ENCODE measurements around the gene ODF2L. TPM values are rescaled to one million over a fixed set of nuclear protein-coding genes. Genes with fewer than 3 reads are reported as not detected.
A peak's percentile ranks its signal among the peaks of the same experiment; 100 is the strongest.

ODF2L gene
- total and polyA plus RNA-seq, 9 of the 15 experiments (the other 6 are each of a cell fraction or from before 2014, with no cell fraction given), result 2.2 to 6.0 (median 4.7) TPM

GRCh38 chr1:86382878-86383277, 13.2 kb downstream of the ODF2L start:
- Histone ChIP-seq H3K36me3 (ENCODE audit: control insufficient read depth, insufficient read depth, low read length) (no peaks in the 10 kb centered on the region), H2AFZ (ENCODE audit: low read depth, low read length) (no peak overlapping the region), H3K27me3 (ENCODE audit: control insufficient read depth in 2 of 2, insufficient read depth in 2 of 2, low read length in 2 of 2) (no peaks in the 10 kb centered on the region), H4K20me1 (replicated peaks; ENCODE audit: control insufficient read depth, insufficient read depth, low read length) (no peaks in the 10 kb centered on the region), H3K4me2 (ENCODE audit: insufficient read depth, low read length) (no peak overlapping the region), H3K79me2 (ENCODE audit: control insufficient read depth, insufficient read depth, low read length) (no peaks in the 10 kb centered on the region), H3K9ac (ENCODE audit: insufficient read depth in 1 of 2, low read depth in 2 of 2, low read length in 2 of 2) (no peak overlapping the region), H3K4me1 (replicated peaks in 1 of 2; ENCODE audit: control insufficient read depth in 2 of 2, insufficient read depth in 2 of 2, low read length in 2 of 2) (no peaks in the 10 kb centered on the region), H3K4me3 (no peak overlapping the region), H3K27ac (ENCODE audit: extremely low read depth, low read depth, low read length) (no peak overlapping the region), H3K9me1 (ENCODE audit: control insufficient read depth, insufficient read depth, low read length) (no peaks in the 10 kb centered on the region), H3K9me3 (replicated peaks; ENCODE audit: control insufficient read depth, insufficient read depth, low read depth, low read length) (no peaks in the 10 kb centered on the region)
- WGBS (ENCODE audit: insufficient coverage, low coverage, missing lambda C conversion rate), result 55% methylated on average over 1 of the region's 1 CpG
- CTCF ChIA-PET (ENCODE audit: low intra/inter-chr PET ratio), result interaction anchor here (3.3 kb wide), 1 partner anchor 118 kb away, joined by 29 read pairs; no protein-coding TSS in a partner anchor
- no TSS peak for BruUV-seq (replicated peaks)
- DNase-seq (ENCODE audit: extremely low read depth in 1 of 4, low spot score in 3 of 4) (no peak), ATAC-seq (no peak), FAIRE-seq (no peak)
- in situ Hi-C loops (cut with MboI) (no loop called here), intact Hi-C loops (cut with micrococcal nuclease) (loop anchor here (5.0 to 10.0 kb wide), 2 partner anchors 302 to 359 kb away; no protein-coding TSS in a partner anchor)
- no peak for TF ChIP-seq SMARCE1 (IDR thresholded peaks at IDR 0.05)
- POLR2A ChIA-PET, result no interaction called here

- intact Hi-C loops (cut with micrococcal nuclease), result loop anchor here (2.0 to 10.0 kb wide), 4 partner anchors 120 to 361 kb away; no protein-coding TSS in a partner anchor
- Histone ChIP-seq H3K4me2 (ENCODE audit: insufficient read depth, low read length) (no peak overlapping the region), H3K27me3 (ENCODE audit: control insufficient read depth in 2 of 2, insufficient read depth in 2 of 2, low read length in 2 of 2) (no peaks in the 10 kb centered on the region), H3K27ac (ENCODE audit: extremely low read depth, low read depth, low read length) (no peak overlapping the region), H2AFZ (ENCODE audit: low read depth, low read length) (no peak overlapping the region), H3K79me2 (ENCODE audit: control insufficient read depth, insufficient read depth, low read length) (no peaks in the 10 kb centered on the region), H3K36me3 (ENCODE audit: control insufficient read depth, insufficient read depth, low read length) (no peaks in the 10 kb centered on the region), H3K9me1 (ENCODE audit: control insufficient read depth, insufficient read depth, low read length) (no peaks in the 10 kb centered on the region), H3K9ac (ENCODE audit: insufficient read depth in 1 of 2, low read depth in 2 of 2, low read length in 2 of 2) (no peak overlapping the region), H3K4me1 (replicated peaks in 1 of 2; ENCODE audit: control insufficient read depth in 2 of 2, insufficient read depth in 2 of 2, low read length in 2 of 2) (no peaks in the 10 kb centered on the region), H4K20me1 (replicated peaks; ENCODE audit: control insufficient read depth, insufficient read depth, low read length) (no peaks in the 10 kb centered on the region), H3K4me3 (no peak overlapping the region), H3K9me3 (replicated peaks; ENCODE audit: control insufficient read depth, insufficient read depth, low read depth, low read length) (no peaks in the 10 kb centered on the region; the same call in 1 of the 2 replicates)
- TF ChIP-seq HCFC1 (IDR thresholded peaks at IDR 0.05; ENCODE audit: low read depth, low read length), result no peak
- TF ChIP-seq GATAD2B (IDR thresholded peaks at IDR 0.05; ENCODE audit: borderline replicate concordance), result no peak
- TF ChIP-seq ZNF764 (CRISPR knock-in tag; IDR thresholded peaks at IDR 0.05; ENCODE audit: low read depth), result no peak
- TF ChIP-seq NCOR1 (IDR thresholded peaks at IDR 0.05), result no peak
- no peak for TF ChIP-seq ZNF134 (CRISPR knock-in tag; conservative IDR thresholded peaks at IDR 0.05)
- no peak for TF ChIP-seq POLR2AphosphoS5 (IDR thresholded peaks at IDR 0.05; ENCODE audit: control insufficient read depth, insufficient read depth, low read depth, low read length)
- TF ChIP-seq ZNF76 (CRISPR knock-in tag; IDR thresholded peaks at IDR 0.05; ENCODE audit: borderline replicate concordance), result no peak
- ChIA-PET CTCF (ENCODE audit: low intra/inter-chr PET ratio) (interaction anchor here (0.7 to 3.3 kb wide), 3 partner anchors 120 to 723 kb away, joined by 3 to 29 read pairs (median 10); no protein-coding TSS in a partner anchor), POLR2A (no interaction called here)
- in situ Hi-C loops (cut with MboI), result no loop called here
- FAIRE-seq, result peak; percentile 15
- no peak for DNase-seq (ENCODE audit: extremely low read depth in 1 of 4, low spot score in 3 of 4)
- no peak for ATAC-seq
- BruUV-seq (replicated peaks), result no TSS peak
- WGBS (ENCODE audit: insufficient coverage, low coverage, missing lambda C conversion rate), result 52% methylated on average over 4 of the region's 4 CpGs
These were observed 14.9 kb downstream of the ODF2L start for GRCh38 chr1:86381223-86381622.
